ENCODE results near the gene UIMC1.

UIMC1 gene

GRCh38 chr5:176865964-176866363 lies 140.6 kb downstream of the UIMC1 start:
- no peaks in the 10 kb centered on the region for H3K4me1 Mint-ChIP-seq (ENCODE audit: low read depth)
- no peaks in the 10 kb centered on the region for H3K36me3 Mint-ChIP-seq (ENCODE audit: low read depth)
- no peak overlapping the region for H3K4me3 Mint-ChIP-seq
- peaks cover 24% of the 10 kb centered on the region for H3K27me3 Mint-ChIP-seq (ENCODE audit: low read depth)
- H3K27ac Mint-ChIP-seq = no peak overlapping the region
- DNase-seq (ENCODE audit: low spot score) = no peak
- H3K9me3 Mint-ChIP-seq = peaks cover 3% of the 10 kb centered on the region

DNA sequence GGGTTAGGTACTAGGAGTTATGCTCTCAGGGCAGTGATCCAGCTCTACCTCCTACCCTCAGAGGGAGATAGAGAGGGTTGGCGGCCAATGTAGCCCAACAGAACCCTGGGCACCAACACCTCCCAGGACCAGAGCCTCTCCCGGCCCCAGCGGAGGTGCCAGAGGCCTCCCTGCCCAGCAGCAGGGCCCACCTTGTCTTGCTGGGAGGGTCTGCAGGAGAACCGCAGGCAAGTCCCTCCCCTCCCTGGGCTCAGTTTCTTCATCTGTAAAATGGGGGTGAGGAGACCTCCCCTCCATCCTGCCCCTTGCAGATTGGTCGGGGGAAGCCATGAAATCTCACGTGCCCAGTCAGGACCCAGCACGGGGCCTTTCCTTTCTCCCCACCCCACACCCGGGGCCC lies 141.8 kb downstream of the UIMC1 start:
- Mint-ChIP-seq H3K36me3 (ENCODE audit: low read depth) (no peaks in the 10 kb centered on the region), H3K27ac (no peak overlapping the region), H3K4me1 (ENCODE audit: low read depth) (no peaks in the 10 kb centered on the region), H3K9me3 (no peaks in the 10 kb centered on the region), H3K4me3 (no peak overlapping the region), H3K27me3 (ENCODE audit: low read depth) (peaks cover 24% of the 10 kb centered on the region)
- DNase-seq (ENCODE audit: low spot score) = no peak

DNA sequence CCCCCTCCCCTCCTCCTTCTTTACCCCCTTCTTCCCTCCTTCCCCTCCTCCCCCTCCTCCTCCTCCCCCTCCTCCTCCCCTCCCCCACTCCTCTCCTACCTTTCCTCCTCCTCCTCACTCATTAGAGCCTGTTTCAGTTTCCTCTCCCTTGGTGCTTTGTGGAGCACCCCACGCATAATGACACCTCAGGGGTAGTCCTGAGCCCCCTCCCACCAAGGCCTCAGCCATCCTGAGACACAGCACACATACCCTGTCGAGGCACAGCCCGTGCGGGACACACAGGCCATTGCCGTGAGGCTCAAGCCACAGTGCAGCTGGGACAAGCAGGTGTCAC lies 142.8 kb downstream of the UIMC1 start:
- Mint-ChIP-seq H3K27ac (no peak overlapping the region), H3K4me1 (ENCODE audit: low read depth) (no peaks in the 10 kb centered on the region)

DNA sequence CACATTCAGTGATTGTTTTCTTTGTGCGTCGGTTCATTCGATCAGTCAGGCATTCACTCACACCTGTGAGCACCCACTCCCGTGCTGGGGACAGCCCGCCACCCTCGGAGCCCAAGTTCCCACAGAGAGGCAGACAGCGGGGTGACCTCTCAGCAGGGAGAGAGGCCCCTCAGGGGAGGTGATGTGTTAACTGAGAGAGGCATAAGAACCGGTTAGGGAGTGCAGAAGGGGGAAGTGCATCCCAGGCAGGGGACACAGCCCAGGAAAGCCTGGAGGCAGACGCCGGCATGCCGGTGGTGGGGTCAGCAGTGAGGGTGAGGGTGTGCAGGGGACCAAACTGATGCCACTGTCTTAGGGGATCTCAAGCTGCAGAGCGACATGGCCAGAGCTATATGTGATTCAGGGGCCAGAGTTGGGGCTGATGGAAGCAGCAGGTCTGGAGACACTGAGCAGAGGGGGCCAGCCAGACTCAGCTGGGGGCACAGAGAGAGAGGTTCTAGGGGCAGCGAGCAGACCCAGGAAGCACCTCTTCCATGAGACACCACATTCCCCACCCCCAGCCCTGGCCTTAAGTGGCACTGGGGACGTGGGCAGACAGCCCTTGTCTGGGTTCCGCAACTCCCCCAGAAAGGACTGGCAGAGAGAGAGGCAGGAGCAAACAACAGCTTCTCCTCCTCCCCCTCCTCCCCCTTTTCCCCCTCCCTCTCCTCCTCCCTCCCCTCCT lies 143.4 kb downstream of the UIMC1 start:
- DNase-seq (ENCODE audit: low spot score) = no peak
- H3K9me3 Mint-ChIP-seq = no peaks in the 10 kb centered on the region
- no peak overlapping the region for H3K4me3 Mint-ChIP-seq
- H3K4me1 Mint-ChIP-seq (ENCODE audit: low read depth) = no peaks in the 10 kb centered on the region
- H3K27ac Mint-ChIP-seq = no peak overlapping the region
- H3K36me3 Mint-ChIP-seq (ENCODE audit: low read depth) = no peaks in the 10 kb centered on the region
- H3K27me3 Mint-ChIP-seq (ENCODE audit: low read depth) = peaks cover 24% of the 10 kb centered on the region

More for the DNA sequence above, 142.8 kb downstream of the UIMC1 start:
- Mint-ChIP-seq H3K27me3 (ENCODE audit: low read depth) (peaks cover 24% of the 10 kb centered on the region), H3K36me3 (ENCODE audit: low read depth) (no peaks in the 10 kb centered on the region), H3K4me3 (no peak overlapping the region), H3K9me3 (no peaks in the 10 kb centered on the region)
- no peak for DNase-seq (ENCODE audit: low spot score)

- Mint-ChIP-seq H3K4me1 (ENCODE audit: low read depth) (no peaks in the 10 kb centered on the region), H3K27ac (no peak overlapping the region), H3K4me3 (no peak overlapping the region), H3K9me3 (no peaks in the 10 kb centered on the region), H3K27me3 (ENCODE audit: low read depth) (peaks cover 22% of the 10 kb centered on the region), H3K36me3 (ENCODE audit: low read depth) (no peaks in the 10 kb centered on the region)
- DNase-seq (ENCODE audit: low spot score) = no peak
Measured at GRCh38 chr5:176862330-176862995, 144.1 kb downstream of the UIMC1 start.

DNA sequence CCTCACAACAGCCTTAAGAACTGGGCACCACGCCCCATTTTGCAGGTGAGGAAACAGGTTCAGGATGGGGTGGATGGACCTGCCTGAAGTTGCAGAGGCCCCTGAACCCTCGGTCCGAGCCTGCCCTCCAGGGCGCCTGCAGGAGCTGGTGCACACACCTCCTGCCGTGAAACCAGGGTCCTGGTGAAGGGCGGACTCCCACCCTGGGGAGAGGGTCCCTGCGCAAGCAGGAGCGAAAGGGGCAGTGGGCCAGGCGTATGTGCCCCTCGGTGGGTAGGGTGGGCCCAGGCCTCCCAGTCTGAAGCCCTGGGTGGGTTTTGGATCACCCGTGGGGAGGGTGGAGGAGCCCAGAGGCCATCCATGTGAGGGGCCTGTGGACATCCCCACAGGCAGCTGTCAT lies 145.3 kb downstream of the UIMC1 start:
- Mint-ChIP-seq H3K4me1 (ENCODE audit: low read depth) (no peaks in the 10 kb centered on the region), H3K4me3 (no peak overlapping the region), H3K27ac (no peak overlapping the region), H3K36me3 (ENCODE audit: low read depth) (no peaks in the 10 kb centered on the region), H3K9me3 (no peaks in the 10 kb centered on the region), H3K27me3 (ENCODE audit: low read depth) (peaks cover 11% of the 10 kb centered on the region)
- DNase-seq (ENCODE audit: low spot score) = no peak

DNA sequence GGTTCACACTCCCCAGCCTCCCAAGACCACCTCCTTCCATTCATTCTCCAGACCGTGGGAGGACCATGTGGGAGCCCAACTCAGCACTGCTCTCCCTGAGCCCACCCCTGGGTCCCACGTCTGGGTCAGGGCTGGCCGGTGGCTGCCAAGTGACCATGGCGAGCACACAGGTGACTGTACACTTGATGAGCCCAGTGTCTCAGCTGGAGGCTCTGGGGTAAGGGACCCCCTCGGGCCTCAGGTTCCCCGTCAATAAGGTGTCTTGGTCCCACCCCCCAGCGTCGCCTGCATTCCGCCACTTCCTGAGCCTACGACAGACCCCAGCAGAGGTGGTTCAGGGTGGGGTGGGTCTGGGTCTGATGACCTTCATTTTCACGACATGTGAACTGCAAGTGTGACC lies 146.2 kb downstream of the UIMC1 start:
- no peak for DNase-seq (ENCODE audit: low spot score)
- no peak overlapping the region for H3K27ac Mint-ChIP-seq
- H3K9me3 Mint-ChIP-seq = no peaks in the 10 kb centered on the region
- H3K4me1 Mint-ChIP-seq (ENCODE audit: low read depth) = no peaks in the 10 kb centered on the region
- peaks cover 5% of the 10 kb centered on the region for H3K27me3 Mint-ChIP-seq (ENCODE audit: low read depth)
- H3K36me3 Mint-ChIP-seq (ENCODE audit: low read depth) = no peaks in the 10 kb centered on the region
- no peak overlapping the region for H3K4me3 Mint-ChIP-seq

DNA sequence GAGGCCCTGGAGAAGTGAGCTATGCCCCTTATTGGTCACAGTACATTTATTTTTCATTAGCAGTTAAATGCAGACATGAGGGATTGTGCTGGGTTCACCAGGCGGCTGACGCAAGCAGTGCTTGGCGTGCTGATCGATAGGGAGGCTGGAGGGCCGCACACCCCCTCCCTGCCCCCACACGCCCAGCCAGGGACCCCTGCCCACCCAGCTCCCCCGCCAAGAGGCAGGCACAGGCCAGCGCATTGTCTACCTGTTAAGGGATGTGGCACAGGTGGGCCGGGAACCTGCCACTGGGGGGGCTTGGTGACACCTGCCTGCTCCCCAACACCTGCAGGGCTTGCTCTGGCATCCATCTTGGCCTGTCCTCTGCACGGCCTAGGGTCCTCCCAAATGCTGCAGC lies 146.7 kb downstream of the UIMC1 start:
- no peak overlapping the region for H3K4me3 Mint-ChIP-seq
- H3K36me3 Mint-ChIP-seq (ENCODE audit: low read depth) = no peaks in the 10 kb centered on the region
- H3K9me3 Mint-ChIP-seq = no peaks in the 10 kb centered on the region
- H3K27ac Mint-ChIP-seq = no peak overlapping the region
- H3K27me3 Mint-ChIP-seq (ENCODE audit: low read depth) = peaks cover 5% of the 10 kb centered on the region
- no peak for DNase-seq (ENCODE audit: low spot score)
- no peaks in the 10 kb centered on the region for H3K4me1 Mint-ChIP-seq (ENCODE audit: low read depth)

- H3K27me3 Mint-ChIP-seq (ENCODE audit: low read depth) = peaks cover under 1% of the 10 kb centered on the region
- H3K27ac Mint-ChIP-seq = no peak overlapping the region
- no peak for DNase-seq (ENCODE audit: low spot score)
- no peaks in the 10 kb centered on the region for H3K4me1 Mint-ChIP-seq (ENCODE audit: low read depth)
- no peaks in the 10 kb centered on the region for H3K36me3 Mint-ChIP-seq (ENCODE audit: low read depth)
- no peak overlapping the region for H3K4me3 Mint-ChIP-seq
- H3K9me3 Mint-ChIP-seq = no peaks in the 10 kb centered on the region
Measured at GRCh38 chr5:176857894-176858273, 148.7 kb downstream of the UIMC1 start.

GRCh38 chr5:176857216-176857893 lies 149.2 kb downstream of the UIMC1 start:
- Mint-ChIP-seq H3K4me3 (no peak overlapping the region), H3K9me3 (no peaks in the 10 kb centered on the region), H3K36me3 (ENCODE audit: low read depth) (no peaks in the 10 kb centered on the region), H3K27ac (no peak overlapping the region), H3K27me3 (ENCODE audit: low read depth) (no peaks in the 10 kb centered on the region), H3K4me1 (ENCODE audit: low read depth) (no peaks in the 10 kb centered on the region)
- DNase-seq (ENCODE audit: low spot score) = no peak

DNA sequence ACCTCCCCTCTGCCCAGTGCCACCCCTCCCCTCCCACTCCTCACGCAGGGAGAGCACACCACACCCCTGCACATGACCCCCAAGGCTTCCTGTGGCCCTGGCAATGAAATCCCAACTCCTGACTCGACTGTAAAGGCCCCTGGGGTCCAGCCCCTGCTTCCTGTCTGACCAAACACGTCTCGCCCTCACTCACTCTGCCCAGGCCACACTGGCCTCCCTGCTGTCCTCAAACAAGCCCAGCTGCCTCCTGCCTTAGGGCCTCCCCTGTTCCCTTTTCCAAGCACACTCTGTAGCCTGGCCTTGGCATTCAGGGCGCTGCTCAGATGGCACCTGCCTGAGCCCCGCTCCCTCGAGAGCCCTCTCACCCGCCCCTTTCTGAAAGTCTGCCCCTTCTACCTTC lies 149.8 kb downstream of the UIMC1 start:
- Mint-ChIP-seq H3K27ac (no peak overlapping the region), H3K4me3 (no peak overlapping the region), H3K27me3 (ENCODE audit: low read depth) (no peaks in the 10 kb centered on the region)

GRCh38 chr5:176855598-176855997 lies 151.0 kb downstream of the UIMC1 start:
- H3K27ac Mint-ChIP-seq = no peak overlapping the region
- no peaks in the 10 kb centered on the region for H3K27me3 Mint-ChIP-seq (ENCODE audit: low read depth)
- no peak for DNase-seq (ENCODE audit: low spot score)
- no peaks in the 10 kb centered on the region for H3K36me3 Mint-ChIP-seq (ENCODE audit: low read depth)
- no peaks in the 10 kb centered on the region for H3K9me3 Mint-ChIP-seq
- H3K4me3 Mint-ChIP-seq = no peak overlapping the region
- no peaks in the 10 kb centered on the region for H3K4me1 Mint-ChIP-seq (ENCODE audit: low read depth)

More for the DNA sequence above, 149.8 kb downstream of the UIMC1 start:
- Mint-ChIP-seq H3K4me1 (ENCODE audit: low read depth) (no peaks in the 10 kb centered on the region), H3K36me3 (ENCODE audit: low read depth) (no peaks in the 10 kb centered on the region), H3K9me3 (no peaks in the 10 kb centered on the region)
- DNase-seq (ENCODE audit: low spot score) = no peak

Measured in T-helper 2 cell treated with Interferon-gamma antibody and Interleukin-4, amounts not matched to agents 5 μg/mL and 100 μg/mL, for 36 hours (primary cell).